Ascending aorta (tissue), 2 donors: ENCODE results near the gene MRPL2. TPM values are rescaled to one million over a fixed set of nuclear protein-coding genes. Genes with fewer than 3 reads are reported as not detected.

ENCODE experiments used
- DNase-seq, 2 donors: peaks; one replicate each; pipeline ENCODE4 v3.0.0-alpha.2; 2019; ENCODE audit warnings: low spot score in 2 of 2
- H3K27ac ChIP-seq, 2 donors: fragments of 200-600 bp; sonication (generic); one replicate each; pipeline ENCODE4 v1.5.1; 2016 to 2017; ENCODE audit warnings: mild to moderate bottlenecking in 1 of 2
- H3K27me3 ChIP-seq: fragments of 200-600 bp; sonication (generic); one replicate; pipeline ENCODE4 v1.5.1; 2017
- H3K36me3 ChIP-seq, 2 donors: fragments of 200-600 bp; sonication (generic); one replicate each; pipeline ENCODE4 v1.5.1; 2016
- H3K4me1 ChIP-seq, 2 donors: fragments of 200-600 bp; sonication (generic); one replicate each; pipeline ENCODE4 v1.5.1; 2016 to 2017; ENCODE audit warnings: mild to moderate bottlenecking in 1 of 2
- H3K4me3 ChIP-seq, 2 donors: fragments of 200-600 bp; sonication (generic); one replicate each; pipeline ENCODE4 v1.5.1; 2016 to 2017; ENCODE audit warnings: mild to moderate bottlenecking in 1 of 2
- H3K9me3 ChIP-seq, 2 donors: fragments of 200-600 bp; sonication (generic); one replicate each; pipeline ENCODE4 v1.5.1; 2016
- intact Hi-C: fragments of 100-400 bp; cut with DNase I; formaldehyde crosslinking; loops from one replicate; pipeline ENCODE4 v1.15.1; 2023
- total RNA-seq: library from RNA; depleted of rRNA; stranded (reverse); fragments of >200 nt; gene quantifications from one replicate; pipeline ENCODE4 v1.1.0, GENCODE V29; 2016
- TF ChIP-seq, protein P1 (sequence below), 3 experiments: fragments of 200-600 bp in 2 of 3; fragments of 450-650 bp in 1 of 3; sonication (generic) in 2 of 3; IDR thresholded peaks; one replicate each; pipeline ENCODE4 v1.5.1; 2016 to 2019; ENCODE audit warnings: antibody characterized with exemption in 3 of 3, mild to moderate bottlenecking in 1 of 3, moderate library complexity in 1 of 3

MRPL2 gene
- total RNA-seq, 1 donor from 2014 or later, result 42.3 TPM

DNA sequence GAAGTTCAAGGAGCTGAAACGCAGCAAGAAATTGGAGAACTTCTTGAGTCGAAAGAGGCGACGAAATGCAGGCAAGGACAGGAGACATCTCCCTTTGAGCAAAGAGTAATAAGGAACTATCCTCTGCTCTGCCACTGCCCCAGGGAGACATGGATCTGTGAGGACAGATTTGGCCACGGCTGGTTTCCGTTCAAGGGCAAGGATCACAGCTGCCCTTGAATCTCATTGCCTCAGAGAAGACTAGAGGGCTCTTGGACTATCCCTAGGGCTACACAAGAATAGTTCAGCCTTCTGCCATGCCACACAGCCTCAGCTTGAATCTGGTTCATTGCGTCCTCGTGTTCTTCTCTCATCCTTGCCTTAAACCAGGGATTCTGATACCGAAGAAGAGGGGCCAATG, 30.1 kb downstream of the MRPL2 start:
- intact Hi-C loops, result no loop called here
- H3K9me3 ChIP-seq, result no peaks in the 10 kb centered on the region
- TF ChIP-seq, protein P1, sequence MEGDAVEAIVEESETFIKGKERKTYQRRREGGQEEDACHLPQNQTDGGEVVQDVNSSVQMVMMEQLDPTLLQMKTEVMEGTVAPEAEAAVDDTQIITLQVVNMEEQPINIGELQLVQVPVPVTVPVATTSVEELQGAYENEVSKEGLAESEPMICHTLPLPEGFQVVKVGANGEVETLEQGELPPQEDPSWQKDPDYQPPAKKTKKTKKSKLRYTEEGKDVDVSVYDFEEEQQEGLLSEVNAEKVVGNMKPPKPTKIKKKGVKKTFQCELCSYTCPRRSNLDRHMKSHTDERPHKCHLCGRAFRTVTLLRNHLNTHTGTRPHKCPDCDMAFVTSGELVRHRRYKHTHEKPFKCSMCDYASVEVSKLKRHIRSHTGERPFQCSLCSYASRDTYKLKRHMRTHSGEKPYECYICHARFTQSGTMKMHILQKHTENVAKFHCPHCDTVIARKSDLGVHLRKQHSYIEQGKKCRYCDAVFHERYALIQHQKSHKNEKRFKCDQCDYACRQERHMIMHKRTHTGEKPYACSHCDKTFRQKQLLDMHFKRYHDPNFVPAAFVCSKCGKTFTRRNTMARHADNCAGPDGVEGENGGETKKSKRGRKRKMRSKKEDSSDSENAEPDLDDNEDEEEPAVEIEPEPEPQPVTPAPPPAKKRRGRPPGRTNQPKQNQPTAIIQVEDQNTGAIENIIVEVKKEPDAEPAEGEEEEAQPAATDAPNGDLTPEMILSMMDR (IDR thresholded peaks at IDR 0.05), result no peak
- H3K27ac ChIP-seq, result no peak overlapping the region
- peaks cover 0 to 2% of the 10 kb centered on the region in 2 donors for H3K4me1 ChIP-seq
- H3K36me3 ChIP-seq, result peaks cover 79 to 88% of the 10 kb centered on the region in 2 donors
- no peaks in the 10 kb centered on the region for H3K27me3 ChIP-seq
- no peak for DNase-seq
- no peak overlapping the region for H3K4me3 ChIP-seq

DNA sequence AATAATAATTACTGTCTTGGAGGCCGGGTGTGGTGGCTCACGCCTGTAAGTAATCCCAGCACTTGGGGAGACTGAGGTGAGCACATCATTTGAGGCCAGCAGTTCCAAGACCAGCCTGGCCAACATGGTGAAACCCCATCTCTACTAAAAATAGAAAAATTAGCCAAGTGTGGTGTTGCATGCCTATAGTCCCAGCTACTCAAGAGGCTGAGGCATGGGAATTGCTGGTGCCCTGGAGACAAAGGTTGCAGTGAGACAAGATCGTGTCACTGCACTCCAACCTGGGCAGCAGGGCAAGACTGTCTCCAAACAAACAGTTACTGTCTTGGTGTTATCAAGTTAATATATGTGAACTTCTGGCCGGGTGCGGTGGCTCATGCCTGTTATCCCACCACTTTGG, 32.9 kb downstream of the MRPL2 start:
- no peak overlapping the region for H3K4me3 ChIP-seq
- DNase-seq, result no peak
- peaks cover 69% of the 10 kb centered on the region in 2 donors for H3K36me3 ChIP-seq
- TF ChIP-seq, protein P1 (IDR thresholded peaks at IDR 0.05), result no peak
- intact Hi-C loops, result no loop called here
- H3K4me1 ChIP-seq, result peaks cover 4 to 15% of the 10 kb centered on the region in 2 donors
- H3K27ac ChIP-seq, result no peak overlapping the region
- no peaks in the 10 kb centered on the region for H3K9me3 ChIP-seq
- no peaks in the 10 kb centered on the region for H3K27me3 ChIP-seq

DNA sequence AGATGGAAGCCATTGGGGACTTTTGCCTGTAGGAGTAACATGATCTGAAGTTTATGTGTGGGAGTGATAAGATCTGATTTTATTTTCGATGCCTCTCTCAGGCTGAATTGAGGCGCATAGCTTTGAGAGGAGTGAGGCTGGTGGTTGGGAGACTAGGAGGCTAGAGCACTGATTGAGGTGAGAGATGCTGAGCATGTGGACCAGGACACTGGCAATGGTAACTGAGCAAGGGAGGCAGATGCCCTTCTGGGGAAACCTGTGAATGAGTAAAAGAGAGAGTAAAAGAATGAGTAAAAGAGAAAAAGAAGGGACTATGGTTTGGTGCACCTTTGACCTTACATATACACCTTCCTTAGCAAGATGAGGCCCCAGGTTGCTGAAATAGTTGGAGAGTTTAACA, 34.8 kb downstream of the MRPL2 start:
- TF ChIP-seq, protein P1 (IDR thresholded peaks at IDR 0.05), result no peak
- H3K27ac ChIP-seq, result no peak overlapping the region
- no peaks in the 10 kb centered on the region for H3K27me3 ChIP-seq
- no peaks in the 10 kb centered on the region for H3K9me3 ChIP-seq
- no peak overlapping the region for H3K4me3 ChIP-seq
- H3K4me1 ChIP-seq, result peaks cover 9 to 21% of the 10 kb centered on the region in 2 donors
- peaks cover 54 to 56% of the 10 kb centered on the region in 2 donors for H3K36me3 ChIP-seq
- no peak for DNase-seq
- intact Hi-C loops, result no loop called here

DNA sequence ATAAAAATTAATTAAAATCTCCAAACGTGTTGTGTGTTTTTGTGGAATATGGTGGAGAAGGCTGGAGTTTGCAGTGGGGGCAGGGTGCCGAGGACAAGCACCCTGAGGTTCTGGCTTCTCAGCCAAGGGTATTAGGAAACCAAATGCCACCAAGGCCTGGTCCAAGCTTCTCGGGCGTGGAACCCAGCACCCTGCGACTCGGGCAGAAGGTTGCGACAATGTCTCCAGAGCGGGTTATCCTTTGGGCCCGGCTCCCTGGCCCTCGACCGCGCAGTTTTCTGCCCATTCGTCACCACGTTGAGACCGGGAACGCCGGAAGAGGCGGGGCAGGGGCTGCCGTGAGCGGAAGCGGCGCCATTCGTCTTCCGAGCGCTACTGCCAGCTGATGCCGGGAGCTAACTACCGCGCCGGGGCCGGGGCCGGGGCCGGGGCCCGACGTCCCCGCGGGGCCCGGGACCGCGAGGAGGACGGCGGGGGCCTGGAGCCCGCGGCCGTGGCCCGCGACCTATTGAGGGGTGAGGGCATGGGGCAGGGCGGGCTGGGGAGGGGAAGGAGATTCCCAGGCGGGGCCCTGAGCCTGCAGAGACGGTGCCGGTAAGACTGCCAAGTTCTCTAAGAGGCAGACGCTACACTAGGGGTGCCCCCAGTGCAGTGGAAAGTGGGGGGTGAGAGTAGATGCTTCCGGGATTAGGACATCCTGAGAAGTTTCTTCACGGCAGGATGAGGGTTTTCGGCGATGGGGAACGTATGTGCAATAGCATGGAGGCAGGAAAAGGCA, 37.8 kb downstream of the MRPL2 start, which contains the start of gene RRP36:
TSS of gene RRP36 (plus strand) at position 354 of the 778 bp plus-strand sequence. CDS start at position 386, 32 bp downstream.
- Histone ChIP-seq H3K9me3 (no peaks in the 10 kb centered on the region), H3K36me3 (peaks cover 47 to 48% of the 10 kb centered on the region in 2 donors), H3K4me3 (peak within 1 kb of the TSS; percentile 77 to 98), H3K4me1 (peaks cover 15 to 27% of the 10 kb centered on the region in 2 donors), H3K27me3 (no peaks in the 10 kb centered on the region), H3K27ac (peak within 1 kb of the TSS; percentile 79 to 95)
- peak; percentile 35 to 90 for DNase-seq
- TF ChIP-seq, protein P1 (IDR thresholded peaks at IDR 0.05), result no peak
- intact Hi-C loops, result loop anchor here (1.0 kb wide), 1 partner anchor 38 kb away; the partner anchor contains the start of genes KLC4 and MRPL2

DNA sequence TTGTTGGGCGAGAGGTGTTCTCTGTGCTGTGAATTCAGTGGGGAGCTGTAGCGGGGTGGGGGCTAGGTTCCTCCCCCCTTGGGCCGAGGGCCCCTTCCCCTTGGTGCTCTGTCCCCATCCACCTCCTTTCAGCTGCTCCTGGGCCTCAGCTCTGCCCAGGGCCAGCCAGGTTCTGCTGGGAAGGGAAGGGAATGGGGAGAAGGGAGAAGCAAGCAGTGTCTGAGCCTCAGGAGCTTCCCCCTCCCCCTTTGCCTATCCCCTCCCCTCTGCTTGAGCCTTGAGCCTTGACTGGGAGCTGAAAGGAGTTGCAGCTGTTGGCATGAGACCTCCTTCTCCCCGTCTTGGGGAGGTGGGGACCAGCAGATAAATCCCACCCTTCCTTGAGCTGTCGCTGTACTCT, 38.4 kb downstream of the MRPL2 start:
- H3K4me3 ChIP-seq, result peak overlapping the region; percentile 77 to 98
- no peaks in the 10 kb centered on the region for H3K9me3 ChIP-seq
- peak overlapping the region; percentile 79 to 95 for H3K27ac ChIP-seq
- H3K27me3 ChIP-seq, result no peaks in the 10 kb centered on the region
- H3K36me3 ChIP-seq, result peaks cover 41 to 42% of the 10 kb centered on the region in 2 donors
- H3K4me1 ChIP-seq, result peaks cover 22 to 33% of the 10 kb centered on the region in 2 donors
- TF ChIP-seq, protein P1 (IDR thresholded peaks at IDR 0.05), result no peak
- DNase-seq, result no peak
- intact Hi-C loops, result loop anchor here (1.0 kb wide), 1 partner anchor 38 kb away; the partner anchor contains the start of genes KLC4 and MRPL2
